SK-N-SH treated with all-trans-retinoic acid at 6 μM for 48 hours (cell line): ENCODE results near the gene SGPP1.

Experiments used
- ARNTL ChIP-seq: fragments of 450-650 bp; formaldehyde crosslinking; IDR thresholded peaks from 2 replicates; pipeline ENCODE4 v1.5.0; 2020; ENCODE audit warnings: low read depth, mild to moderate bottlenecking, moderate library complexity, borderline replicate concordance
- ISL1 ChIP-seq: fragments of 250-450 bp; sonication (Bioruptor Pico); IDR thresholded peaks from 2 replicates; pipeline ENCODE4 v2.1.2; 2022; ENCODE audit warnings: mild to moderate bottlenecking, moderate library complexity
- PPARA ChIP-seq: fragments of 250-450 bp; sonication (Bioruptor Pico); IDR thresholded peaks from 2 replicates; pipeline ENCODE4 v1.5.0; 2020; ENCODE audit warnings: mild to moderate bottlenecking, borderline replicate concordance
- RARB ChIP-seq: fragments of 250-450 bp; sonication (Bioruptor Pico); IDR thresholded peaks from 2 replicates; pipeline ENCODE4 v1.8.0; 2021; ENCODE audit warnings: mild to moderate bottlenecking, moderate library complexity
- SNAI2 ChIP-seq: fragments of 250-450 bp; sonication (Bioruptor Pico); IDR thresholded peaks from 2 replicates; pipeline ENCODE4 v1.5.0; 2020; ENCODE audit warnings: mild to moderate bottlenecking, moderate library complexity
- ZFP30 ChIP-seq: fragments of 450-650 bp; formaldehyde crosslinking; IDR thresholded peaks from 2 replicates; pipeline ENCODE4 v1.5.0; 2022; ENCODE audit warnings: mild to moderate bottlenecking, moderate library complexity
- ZNF8 ChIP-seq: fragments of 450-650 bp; formaldehyde crosslinking; IDR thresholded peaks from 2 replicates; pipeline ENCODE4 v1.5.0; 2020; ENCODE audit warnings: mild to moderate bottlenecking, moderate library complexity
- TF ChIP-seq, protein P1 (sequence below): fragments of 250-450 bp; sonication (Bioruptor Pico); IDR thresholded peaks from 2 replicates; pipeline ENCODE4 v1.5.0; 2020; ENCODE audit warnings: mild to moderate bottlenecking, moderate library complexity
- TF ChIP-seq, protein P2 (sequence below): fragments of 250-450 bp; sonication (Bioruptor Pico); IDR thresholded peaks from 2 replicates; pipeline ENCODE4 v1.8.0; 2020; ENCODE audit warnings: mild to moderate bottlenecking, moderate library complexity, borderline replicate concordance

DNA sequence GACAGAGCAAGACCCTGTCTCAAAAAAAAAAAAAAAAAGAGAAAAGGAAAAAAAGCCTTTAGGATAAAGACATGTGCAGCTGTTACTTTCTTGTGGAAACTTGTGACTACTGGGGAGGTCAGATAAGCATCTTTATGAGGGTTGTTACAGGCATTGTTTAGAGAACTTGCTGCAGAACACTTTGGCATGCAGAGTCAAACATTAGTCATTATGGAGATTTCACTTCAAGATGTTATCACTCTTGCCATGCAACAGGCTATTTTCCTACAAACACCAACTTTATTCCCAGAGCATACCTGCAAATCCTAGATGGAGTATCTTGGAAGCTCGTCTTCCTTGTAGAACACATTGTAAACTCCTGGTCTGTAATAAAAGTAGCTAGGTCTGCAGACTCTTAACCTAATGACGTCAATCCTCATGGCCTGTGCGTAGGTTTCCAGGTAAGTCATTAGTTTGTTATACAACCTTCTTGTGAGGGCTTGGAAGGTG is 49.9 kb downstream of the SGPP1 start:
- TF ChIP-seq ISL1 (no peak; the same call in 1 of the 2 replicates), RARB (CRISPR knock-in tag) (no peak), ARNTL (CRISPR knock-in tag) (no peak), ZNF8 (CRISPR knock-in tag) (no peak), ZFP30 (no peak), SNAI2 (CRISPR knock-in tag) (no peak), PPARA (CRISPR knock-in tag) (no peak)
- TF ChIP-seq, protein P1, sequence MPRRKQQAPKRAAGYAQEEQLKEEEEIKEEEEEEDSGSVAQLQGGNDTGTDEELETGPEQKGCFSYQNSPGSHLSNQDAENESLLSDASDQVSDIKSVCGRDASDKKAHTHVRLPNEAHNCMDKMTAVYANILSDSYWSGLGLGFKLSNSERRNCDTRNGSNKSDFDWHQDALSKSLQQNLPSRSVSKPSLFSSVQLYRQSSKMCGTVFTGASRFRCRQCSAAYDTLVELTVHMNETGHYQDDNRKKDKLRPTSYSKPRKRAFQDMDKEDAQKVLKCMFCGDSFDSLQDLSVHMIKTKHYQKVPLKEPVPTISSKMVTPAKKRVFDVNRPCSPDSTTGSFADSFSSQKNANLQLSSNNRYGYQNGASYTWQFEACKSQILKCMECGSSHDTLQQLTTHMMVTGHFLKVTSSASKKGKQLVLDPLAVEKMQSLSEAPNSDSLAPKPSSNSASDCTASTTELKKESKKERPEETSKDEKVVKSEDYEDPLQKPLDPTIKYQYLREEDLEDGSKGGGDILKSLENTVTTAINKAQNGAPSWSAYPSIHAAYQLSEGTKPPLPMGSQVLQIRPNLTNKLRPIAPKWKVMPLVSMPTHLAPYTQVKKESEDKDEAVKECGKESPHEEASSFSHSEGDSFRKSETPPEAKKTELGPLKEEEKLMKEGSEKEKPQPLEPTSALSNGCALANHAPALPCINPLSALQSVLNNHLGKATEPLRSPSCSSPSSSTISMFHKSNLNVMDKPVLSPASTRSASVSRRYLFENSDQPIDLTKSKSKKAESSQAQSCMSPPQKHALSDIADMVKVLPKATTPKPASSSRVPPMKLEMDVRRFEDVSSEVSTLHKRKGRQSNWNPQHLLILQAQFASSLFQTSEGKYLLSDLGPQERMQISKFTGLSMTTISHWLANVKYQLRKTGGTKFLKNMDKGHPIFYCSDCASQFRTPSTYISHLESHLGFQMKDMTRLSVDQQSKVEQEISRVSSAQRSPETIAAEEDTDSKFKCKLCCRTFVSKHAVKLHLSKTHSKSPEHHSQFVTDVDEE (CRISPR knock-in tag): no peak
- TF ChIP-seq, protein P2, sequence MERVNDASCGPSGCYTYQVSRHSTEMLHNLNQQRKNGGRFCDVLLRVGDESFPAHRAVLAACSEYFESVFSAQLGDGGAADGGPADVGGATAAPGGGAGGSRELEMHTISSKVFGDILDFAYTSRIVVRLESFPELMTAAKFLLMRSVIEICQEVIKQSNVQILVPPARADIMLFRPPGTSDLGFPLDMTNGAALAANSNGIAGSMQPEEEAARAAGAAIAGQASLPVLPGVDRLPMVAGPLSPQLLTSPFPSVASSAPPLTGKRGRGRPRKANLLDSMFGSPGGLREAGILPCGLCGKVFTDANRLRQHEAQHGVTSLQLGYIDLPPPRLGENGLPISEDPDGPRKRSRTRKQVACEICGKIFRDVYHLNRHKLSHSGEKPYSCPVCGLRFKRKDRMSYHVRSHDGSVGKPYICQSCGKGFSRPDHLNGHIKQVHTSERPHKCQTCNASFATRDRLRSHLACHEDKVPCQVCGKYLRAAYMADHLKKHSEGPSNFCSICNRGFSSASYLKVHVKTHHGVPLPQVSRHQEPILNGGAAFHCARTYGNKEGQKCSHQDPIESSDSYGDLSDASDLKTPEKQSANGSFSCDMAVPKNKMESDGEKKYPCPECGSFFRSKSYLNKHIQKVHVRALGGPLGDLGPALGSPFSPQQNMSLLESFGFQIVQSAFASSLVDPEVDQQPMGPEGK (CRISPR knock-in tag): no peak
